Measurements from ENCODE around the gene EFS.

DNA sequence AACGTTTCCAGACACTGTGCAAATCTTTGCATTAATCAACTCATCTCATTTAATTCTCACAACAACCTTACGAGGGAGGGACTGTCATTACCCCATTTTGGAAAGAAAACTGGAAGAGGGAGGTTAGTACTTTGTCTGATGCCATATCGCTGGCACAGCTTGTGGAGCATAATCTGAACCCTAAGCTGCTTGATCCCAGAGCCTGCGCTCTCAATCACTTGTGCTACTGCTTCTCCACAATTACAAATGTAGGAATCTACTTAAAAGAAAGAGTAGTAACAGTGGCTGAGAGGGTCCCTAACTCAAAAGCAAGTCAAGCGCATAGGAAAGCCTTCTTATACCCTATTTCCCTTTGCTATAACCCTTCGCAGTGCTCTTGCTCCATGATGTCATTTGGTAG, 3.2 kb downstream of the EFS start:
- TF ChIP-seq CTCF (IDR thresholded peaks at IDR 0.05): no peak
- TF ChIP-seq POLR2A (IDR thresholded peaks at IDR 0.05): no peak

All from thyroid gland (tissue), 4 donors.